ELF-1 (cell line): ENCODE data around the gene FAM222A.
A peak's percentile ranks its signal among the peaks of the same experiment; 100 is the strongest.

Source experiments
- DNase-seq: peaks from one replicate; pipeline ENCODE4 v3.0.0-alpha.2; 2016; ENCODE audit warnings: low read depth, low spot score

The FAM222A gene

GRCh38 chr12:109758426-109759420 lies 45.1 kb downstream of the FAM222A start:
- peak; percentile 42 for DNase-seq

- DNase-seq = no peak
Observed at GRCh38 chr12:109759595-109759994, 46.0 kb downstream of the FAM222A start.

- no peak for DNase-seq
Observed at GRCh38 chr12:109760031-109760929, 46.7 kb downstream of the FAM222A start.

GRCh38 chr12:109760930-109761921 lies 47.6 kb downstream of the FAM222A start:
- DNase-seq = no peak

- DNase-seq = no peak
Observed at GRCh38 chr12:109762071-109762672, 48.5 kb downstream of the FAM222A start.

GRCh38 chr12:109762673-109763191 lies 49.1 kb downstream of the FAM222A start:
- no peak for DNase-seq

- DNase-seq = no peak
Observed at GRCh38 chr12:109763201-109763841, 49.7 kb downstream of the FAM222A start.

- no peak for DNase-seq
Observed at GRCh38 chr12:109764123-109764522, 50.5 kb downstream of the FAM222A start.

- no peak for DNase-seq
Observed at GRCh38 chr12:109764776-109765445, 51.3 kb downstream of the FAM222A start.

- no peak for DNase-seq
Observed at GRCh38 chr12:109765446-109765810, 51.8 kb downstream of the FAM222A start.

GRCh38 chr12:109766251-109766778 lies 52.7 kb downstream of the FAM222A start:
- DNase-seq = no peak

GRCh38 chr12:109767456-109767855 lies 53.8 kb downstream of the FAM222A start:
- DNase-seq = no peak

GRCh38 chr12:109767991-109768900 lies 54.6 kb downstream of the FAM222A start:
- DNase-seq = no peak

- no peak for DNase-seq
Observed at GRCh38 chr12:109768901-109769670, 55.5 kb downstream of the FAM222A start.

- no peak for DNase-seq
Observed at GRCh38 chr12:109770104-109770860, 56.7 kb downstream of the FAM222A start.

GRCh38 chr12:109770861-109771670 lies 57.4 kb downstream of the FAM222A start:
- no peak for DNase-seq
